OCI-LY7 (cell line): ENCODE results near the gene ATP9A.
"Not testable (repeated sequence)": the region's sequence is repeated elsewhere in the genome, so short reads cannot be mapped to it uniquely, and the experiment has no call there.

Source experiments
- CTCF ChIP-seq: fragments of 200-600 bp; sonication (generic); conservative IDR thresholded peaks from 2 replicates; pipeline ENCODE4 v1.5.1; 2014; ENCODE audit warnings: mild to moderate bottlenecking, antibody characterized with exemption, low read length, moderate library complexity, mixed read lengths
- EZH2phosphoT487 ChIP-seq: fragments of 200-600 bp; sonication (generic); IDR thresholded peaks from 2 replicates; pipeline ENCODE4 v1.6.1; 2018; ENCODE audit warnings: low read depth, borderline replicate concordance, mild to moderate bottlenecking, mixed run types, antibody characterized with exemption, low read length, moderate library complexity, mixed read lengths

GRCh38 chr20:51816856-51817255 is 48.7 kb upstream of the ATP9A start:
- not testable (repeated sequence) for TF ChIP-seq CTCF, EZH2phosphoT487
